Choroid plexus epithelial cell (primary cell): ENCODE results near the gene CRYBA2.

ENCODE experiments used
- DNase-seq: peaks from one replicate; pipeline ENCODE4 v3.0.0-alpha.2; 2010; ENCODE audit warnings: low read depth
- H3K4me3 ChIP-seq: 2 replicates; pipeline ENCODE4 v1.5.1; 2011; ENCODE audit warnings: low read depth, mild to moderate bottlenecking, control low read depth, low read length, moderate library complexity
- CTCF ChIP-seq: conservative IDR thresholded peaks from 2 replicates; pipeline ENCODE4 v1.5.1; 2011; ENCODE audit warnings: low read depth, mild to moderate bottlenecking, control low read depth, inconsistent platforms, low read length, moderate library complexity

Gene CRYBA2

GRCh38 chr2:218986148-218986761, 7.0 kb downstream of the CRYBA2 start:
- TF ChIP-seq CTCF = no peak
- H3K4me3 ChIP-seq = no peak overlapping the region
- no peak for DNase-seq

GRCh38 chr2:218985325-218986091, 7.7 kb downstream of the CRYBA2 start:
- H3K4me3 ChIP-seq = no peak overlapping the region
- no peak for DNase-seq
- no peak for TF ChIP-seq CTCF

GRCh38 chr2:218985021-218985324, 8.2 kb downstream of the CRYBA2 start, which contains the start of gene FEV:
Gene FEV, minus strand, starts transcription at chr2:218985184. Its CDS starts 109 bp downstream, at chr2:218985075.
- H3K4me3 ChIP-seq = no peak within 1 kb of the TSS
- TF ChIP-seq CTCF = no peak
- no peak for DNase-seq

GRCh38 chr2:218984239-218985020, 8.8 kb downstream of the CRYBA2 start:
- no peak for TF ChIP-seq CTCF
- no peak for DNase-seq

GRCh38 chr2:218983934-218984238, 9.3 kb downstream of the CRYBA2 start:
- no peak for DNase-seq
- TF ChIP-seq CTCF = no peak

More at GRCh38 chr2:218984239-218985020, 8.8 kb downstream of the CRYBA2 start:
- H3K4me3 ChIP-seq = no peak overlapping the region

GRCh38 chr2:218983263-218983933, 9.8 kb downstream of the CRYBA2 start:
- DNase-seq = no peak
- TF ChIP-seq CTCF = no peak
- no peak overlapping the region for H3K4me3 ChIP-seq

More at GRCh38 chr2:218983934-218984238, 9.3 kb downstream of the CRYBA2 start:
- no peak overlapping the region for H3K4me3 ChIP-seq
